ENCODE measurements around the gene MKRN2OS.

The MKRN2OS gene

GRCh38 chr3:12512534-12513118, 32.7 kb downstream of the MKRN2OS start:
- DNase-seq, result no peak

- no peak for DNase-seq
These were observed 35.8 kb downstream of the MKRN2OS start for GRCh38 chr3:12509466-12509865.

- no peak for DNase-seq
These were observed 37.0 kb downstream of the MKRN2OS start for GRCh38 chr3:12508291-12508700.

- no peak for DNase-seq
These were observed 37.6 kb downstream of the MKRN2OS start for GRCh38 chr3:12507591-12508281.

GRCh38 chr3:12506201-12506709, 39.0 kb downstream of the MKRN2OS start:
- no peak for DNase-seq

- no peak for DNase-seq
These were observed 42.0 kb downstream of the MKRN2OS start for GRCh38 chr3:12503126-12503957.

GRCh38 chr3:12501360-12502020, 43.8 kb downstream of the MKRN2OS start:
- DNase-seq, result no peak

GRCh38 chr3:12499474-12499873, 45.8 kb downstream of the MKRN2OS start:
- no peak for DNase-seq

- DNase-seq, result no peak
These were observed 48.9 kb downstream of the MKRN2OS start for GRCh38 chr3:12496453-12496761.

GRCh38 chr3:12495749-12496452, 49.4 kb downstream of the MKRN2OS start:
- DNase-seq, result no peak

- no peak for DNase-seq
These were observed 54.8 kb downstream of the MKRN2OS start for GRCh38 chr3:12490547-12490946.

- DNase-seq, result no peak
These were observed 55.5 kb downstream of the MKRN2OS start for GRCh38 chr3:12489832-12490231.
